ENCODE results near the gene SH3BP4.

SH3BP4 gene

DNA sequence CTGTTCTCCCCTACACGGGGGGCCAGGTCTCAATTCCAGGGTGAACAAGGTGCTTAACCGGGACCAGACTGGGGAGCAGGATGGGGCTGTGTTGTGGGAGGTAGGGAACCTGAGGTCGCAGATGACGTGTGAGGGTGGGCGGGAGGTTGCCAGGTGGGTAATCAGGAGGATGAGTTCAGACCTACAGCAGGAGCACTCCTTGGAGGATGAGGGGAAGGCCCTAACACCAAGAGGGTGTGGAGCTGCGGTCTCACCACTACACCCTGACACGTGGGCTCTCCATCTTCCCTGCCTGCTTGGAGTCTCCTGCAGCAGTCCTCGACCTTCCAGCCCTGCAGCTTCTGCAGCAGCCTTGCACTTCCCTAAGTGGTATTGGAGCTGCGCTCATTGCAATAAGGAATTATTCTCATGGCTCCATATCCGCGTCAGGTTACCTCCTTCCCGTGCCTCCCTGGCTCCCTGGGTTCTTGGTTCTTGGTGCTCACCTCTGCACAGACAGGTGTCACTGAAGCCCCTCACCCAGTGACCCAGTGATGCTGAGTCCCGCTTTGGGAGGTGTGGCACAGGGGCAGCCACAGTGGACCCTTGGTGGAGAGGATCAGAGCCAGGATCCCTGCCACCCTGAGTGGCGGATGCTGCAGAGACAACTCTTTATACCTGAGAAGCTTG lies 15.5 kb downstream of the SH3BP4 start:
- no peak for DNase-seq (ENCODE audit: low spot score)

DNA sequence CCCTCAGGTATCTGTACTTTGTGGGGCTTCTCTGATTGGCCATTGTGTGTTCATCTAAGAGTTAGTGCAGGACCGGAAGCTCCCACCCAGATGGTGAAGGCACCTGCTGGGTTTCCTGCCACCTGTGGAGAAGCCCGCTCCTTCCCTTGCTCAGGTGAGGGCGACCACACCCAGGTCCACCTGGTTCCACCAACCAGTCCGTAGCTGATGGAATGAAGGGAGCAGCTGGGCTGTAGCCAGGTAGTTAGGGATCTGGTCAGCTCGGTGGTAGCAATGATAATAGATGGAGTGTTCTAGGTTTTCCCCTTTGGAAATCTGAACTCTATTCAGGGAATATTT lies 16.0 kb downstream of the SH3BP4 start:
- no peak for DNase-seq (ENCODE audit: low spot score)

GRCh38 chr2:234968631-234969305 lies 17.0 kb downstream of the SH3BP4 start:
- DNase-seq (ENCODE audit: low spot score): no peak

GRCh38 chr2:234969306-234970098 lies 17.7 kb downstream of the SH3BP4 start:
- DNase-seq (ENCODE audit: low spot score): no peak

- no peak for DNase-seq (ENCODE audit: low spot score)
These were observed 18.3 kb downstream of the SH3BP4 start for GRCh38 chr2:234970099-234970440.

GRCh38 chr2:234970477-234970882 lies 18.7 kb downstream of the SH3BP4 start:
- DNase-seq (ENCODE audit: low spot score): no peak

- no peak for DNase-seq (ENCODE audit: low spot score)
These were observed 19.7 kb downstream of the SH3BP4 start for GRCh38 chr2:234971496-234971895.

DNA sequence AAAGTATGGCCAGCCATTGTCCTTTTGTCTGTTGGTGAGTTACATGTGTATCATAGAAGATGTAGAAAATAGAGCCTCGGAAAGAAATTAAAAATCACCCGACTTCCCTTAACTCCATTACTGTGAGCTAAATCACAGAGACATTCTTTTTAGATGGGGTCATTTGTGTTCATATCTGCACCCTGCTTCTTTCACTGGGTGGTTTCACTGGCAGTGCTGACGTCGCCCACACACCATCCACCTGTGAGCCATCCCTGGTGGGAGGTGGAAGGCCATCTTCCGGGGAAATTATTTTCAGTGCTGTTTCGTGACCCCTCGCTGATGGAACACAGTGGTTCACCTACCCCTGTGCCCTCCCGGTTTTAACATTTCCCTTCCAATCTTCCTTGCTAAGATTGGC lies 21.2 kb downstream of the SH3BP4 start:
- no peak for DNase-seq (ENCODE audit: low spot score)

- no peak for DNase-seq (ENCODE audit: low spot score)
These were observed 22.9 kb downstream of the SH3BP4 start for GRCh38 chr2:234974501-234975385.

- no peak for DNase-seq (ENCODE audit: low spot score)
These were observed 23.8 kb downstream of the SH3BP4 start for GRCh38 chr2:234975611-234976010.

GRCh38 chr2:234976479-234977227 lies 24.8 kb downstream of the SH3BP4 start:
- no peak for DNase-seq (ENCODE audit: low spot score)

GRCh38 chr2:234977228-234977679 lies 25.4 kb downstream of the SH3BP4 start:
- no peak for DNase-seq (ENCODE audit: low spot score)

GRCh38 chr2:234978466-234979203 lies 26.8 kb downstream of the SH3BP4 start:
- no peak for DNase-seq (ENCODE audit: low spot score)

DNA sequence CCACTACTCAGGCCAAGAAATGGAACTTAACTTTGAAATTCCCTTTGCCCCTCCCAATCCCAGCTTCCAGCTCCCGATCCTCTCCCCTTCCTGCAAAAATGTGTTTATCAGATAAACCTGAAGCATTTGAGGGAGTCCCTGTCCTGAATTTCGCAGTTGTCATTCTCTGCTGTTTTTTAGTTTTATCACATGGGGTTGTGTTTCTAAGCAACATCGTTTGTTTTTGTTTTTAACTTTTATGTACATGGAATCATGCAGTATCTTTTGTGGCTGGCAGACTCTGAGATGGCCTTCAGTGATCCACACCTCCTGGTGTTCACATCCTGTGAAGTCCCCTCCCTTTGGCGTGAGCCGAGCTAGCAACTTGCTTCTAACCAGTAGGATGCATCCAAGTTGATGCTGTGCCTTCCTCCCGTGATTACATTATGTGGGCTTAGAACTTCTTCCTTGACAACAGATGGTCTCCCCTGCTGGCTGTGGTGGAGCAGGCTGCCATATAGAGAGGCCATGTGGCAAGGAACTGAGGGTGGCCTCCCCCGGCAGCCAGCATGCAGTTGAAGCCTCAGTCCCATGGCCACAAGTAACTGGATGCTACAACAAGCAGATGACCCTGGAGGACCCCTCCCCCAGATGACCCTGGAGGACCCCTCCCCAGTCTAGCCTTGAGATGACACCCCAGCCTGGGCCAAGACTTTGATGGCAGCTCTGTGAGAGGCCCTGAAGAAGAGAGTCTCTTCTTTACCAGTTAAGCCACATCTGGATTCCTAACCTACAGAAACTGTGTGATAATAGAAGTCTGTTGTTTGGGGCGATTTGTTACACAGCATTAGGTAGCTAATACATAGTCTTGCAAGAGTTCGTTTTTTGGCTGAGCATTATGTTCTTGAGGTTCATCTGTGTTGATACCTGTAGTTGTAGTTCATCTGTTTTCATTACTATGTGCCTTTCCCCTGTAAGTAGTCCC lies 27.7 kb downstream of the SH3BP4 start:
- no peak for DNase-seq (ENCODE audit: low spot score)

GRCh38 chr2:234980451-234981187 lies 28.8 kb downstream of the SH3BP4 start:
- DNase-seq (ENCODE audit: low spot score): no peak

GRCh38 chr2:234981197-234982095 lies 29.6 kb downstream of the SH3BP4 start:
- DNase-seq (ENCODE audit: low spot score): no peak

DNA sequence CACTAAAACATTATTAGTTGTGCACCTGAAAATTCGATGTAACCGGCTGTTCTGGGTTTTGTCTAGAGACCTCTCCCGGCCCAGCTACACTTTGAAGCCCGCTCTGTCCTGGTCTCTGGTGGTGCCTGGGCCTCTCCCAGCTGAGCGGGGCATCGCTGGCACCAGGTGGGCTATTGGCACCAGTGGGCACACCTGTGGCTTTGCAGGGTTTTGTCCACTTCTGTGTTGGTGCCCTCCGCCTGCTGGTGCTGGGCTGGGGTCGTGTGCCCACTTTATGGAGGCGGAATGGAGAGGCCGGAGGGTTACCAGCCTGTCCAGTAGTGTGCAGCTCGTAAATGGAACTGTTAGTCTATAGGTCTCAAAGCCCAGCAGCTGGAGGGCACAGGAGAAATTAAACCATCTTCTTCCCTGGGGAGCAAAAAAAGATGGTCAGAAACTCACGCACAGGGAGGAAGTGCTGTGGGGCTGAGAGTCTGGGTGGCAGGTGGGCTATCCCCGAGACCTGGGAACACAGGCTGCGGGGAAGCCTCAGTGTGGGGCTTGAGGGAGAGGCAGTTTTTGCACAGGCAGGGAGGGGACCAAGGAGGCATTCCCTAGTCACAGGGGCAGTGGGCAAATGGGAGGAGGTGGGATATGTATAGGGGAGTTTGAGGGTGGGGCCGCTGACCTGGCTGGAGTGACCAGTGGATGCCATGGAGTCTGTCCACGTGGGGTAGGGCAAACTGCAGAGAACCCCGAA lies 30.4 kb downstream of the SH3BP4 start:
- no peak for DNase-seq (ENCODE audit: low spot score)
